HG02870 (cell line): ENCODE data around the gene SEC14L1.
"Not testable (repeated sequence)": the region's sequence is repeated elsewhere in the genome, so short reads cannot be mapped to it uniquely, and the experiment has no call there.

ENCODE experiments used
- ATAC-seq: cut with Tn5 transposase; IDR thresholded peaks from one replicate; pipeline ENCODE4 v1.9.1; 2021; ENCODE audit warnings: mild to moderate bottlenecking, moderate library complexity; ENCODE audit not compliant: unreplicated experiment

SEC14L1 gene

DNA sequence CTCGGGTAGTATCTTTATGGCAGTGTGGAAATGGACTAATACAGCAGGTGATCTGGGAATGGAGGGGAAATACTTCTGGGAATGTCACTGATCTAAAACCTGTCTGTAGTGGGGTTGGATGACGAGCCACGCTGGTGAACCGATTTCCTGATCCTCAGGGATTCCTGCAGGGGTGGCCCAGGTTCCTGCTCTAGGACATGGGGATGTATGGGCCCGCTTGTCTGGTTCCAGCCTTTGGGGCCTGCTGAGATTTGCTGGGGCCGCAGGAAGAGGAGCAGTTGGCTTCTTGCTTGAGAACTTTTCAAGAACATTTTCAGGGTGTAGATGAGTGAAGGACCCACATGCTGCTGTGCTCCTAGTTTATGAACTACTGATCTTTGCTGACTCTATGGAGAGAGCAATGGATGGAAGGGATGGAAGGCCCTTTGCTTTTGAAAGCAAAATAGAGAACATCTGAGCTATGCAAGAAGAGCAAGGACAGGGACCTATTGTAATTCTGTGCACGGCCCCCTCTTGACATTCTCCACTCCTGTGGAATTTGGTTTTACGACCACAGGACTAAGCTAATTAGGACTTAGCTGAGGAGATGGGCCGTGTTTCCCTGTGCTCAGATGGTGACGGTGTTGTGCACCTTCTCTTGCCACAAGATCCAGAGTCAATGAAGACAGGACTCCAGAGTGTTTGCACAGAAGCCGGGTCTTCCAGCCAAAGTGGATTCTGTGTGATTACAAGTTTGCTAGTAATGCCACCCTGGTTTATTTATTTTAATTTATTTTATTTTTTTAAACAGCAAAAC is 90.5 kb downstream of the SEC14L1 start:
- no peak for ATAC-seq

DNA sequence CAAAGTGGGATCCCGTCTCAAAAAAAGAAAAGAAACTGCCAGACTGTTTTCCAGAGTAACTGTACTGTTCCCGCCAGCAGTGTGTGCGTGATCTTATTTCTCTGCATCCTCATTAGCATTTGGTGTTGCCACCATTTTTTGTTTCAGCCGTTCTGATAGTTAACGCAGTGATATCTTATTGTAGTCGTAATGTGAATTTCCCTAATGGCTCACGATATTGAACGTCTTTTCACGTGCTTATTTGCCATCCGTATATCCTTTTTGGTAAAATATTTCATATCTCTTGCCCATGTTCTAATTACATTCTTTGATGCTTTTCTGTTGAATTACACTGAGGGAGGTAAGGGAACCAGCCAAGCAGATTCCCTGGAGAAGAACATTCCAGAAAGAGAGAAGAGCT is 92.4 kb downstream of the SEC14L1 start:
- ATAC-seq = no peak

DNA sequence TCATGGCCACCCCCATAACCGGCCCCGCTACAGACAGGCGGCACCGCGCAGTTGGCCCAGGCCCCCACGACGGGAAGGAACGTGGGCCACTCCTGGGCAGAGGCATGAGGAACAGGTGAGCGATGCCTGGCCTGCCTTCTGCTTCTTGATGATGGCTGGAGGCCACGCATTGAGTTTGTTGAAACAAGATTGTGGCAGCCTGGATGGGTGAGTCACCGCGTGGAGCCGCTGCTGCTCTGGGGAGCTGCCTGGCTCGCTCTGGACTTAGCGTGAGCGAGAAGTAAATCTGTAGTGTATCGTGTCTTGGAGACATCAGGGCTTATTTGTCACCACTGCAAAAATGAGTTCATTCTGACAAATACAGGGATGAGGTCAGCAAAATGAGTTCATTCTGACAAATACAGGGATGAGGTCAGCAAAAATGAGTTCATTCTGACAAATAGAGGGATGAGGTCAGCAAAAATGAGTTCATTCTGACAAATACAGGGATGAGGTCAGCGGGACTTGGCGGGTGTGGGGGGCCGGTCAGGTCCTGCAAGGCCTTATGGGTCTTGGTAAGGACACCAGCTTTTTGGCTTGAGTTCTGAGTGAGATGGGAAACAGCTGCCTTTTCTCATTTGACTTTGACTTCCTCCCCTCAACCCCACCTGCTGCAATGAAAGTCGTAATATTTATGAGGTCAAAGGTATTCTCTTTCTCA is 93.0 kb downstream of the SEC14L1 start:
- ATAC-seq = no peak

DNA sequence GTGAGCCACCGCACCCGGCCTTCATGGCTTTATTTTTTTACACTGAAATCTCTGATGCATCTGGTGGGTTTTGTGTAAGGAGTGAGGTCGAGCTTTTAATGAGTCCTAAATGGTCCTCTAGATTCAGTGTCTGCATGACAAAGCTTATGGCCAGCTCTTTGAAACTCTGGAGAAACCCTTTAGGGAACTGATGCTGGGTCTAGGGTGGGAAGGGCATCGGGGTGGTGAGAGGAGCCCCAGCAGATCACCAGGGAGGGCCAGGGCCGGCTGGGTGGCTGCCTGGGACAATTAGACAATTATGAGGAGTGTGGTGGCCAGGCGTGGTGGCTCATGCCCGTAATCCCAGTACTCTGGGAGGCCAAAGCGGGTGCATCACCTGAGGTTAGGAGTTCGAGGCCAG is 93.9 kb downstream of the SEC14L1 start:
- ATAC-seq = no peak

DNA sequence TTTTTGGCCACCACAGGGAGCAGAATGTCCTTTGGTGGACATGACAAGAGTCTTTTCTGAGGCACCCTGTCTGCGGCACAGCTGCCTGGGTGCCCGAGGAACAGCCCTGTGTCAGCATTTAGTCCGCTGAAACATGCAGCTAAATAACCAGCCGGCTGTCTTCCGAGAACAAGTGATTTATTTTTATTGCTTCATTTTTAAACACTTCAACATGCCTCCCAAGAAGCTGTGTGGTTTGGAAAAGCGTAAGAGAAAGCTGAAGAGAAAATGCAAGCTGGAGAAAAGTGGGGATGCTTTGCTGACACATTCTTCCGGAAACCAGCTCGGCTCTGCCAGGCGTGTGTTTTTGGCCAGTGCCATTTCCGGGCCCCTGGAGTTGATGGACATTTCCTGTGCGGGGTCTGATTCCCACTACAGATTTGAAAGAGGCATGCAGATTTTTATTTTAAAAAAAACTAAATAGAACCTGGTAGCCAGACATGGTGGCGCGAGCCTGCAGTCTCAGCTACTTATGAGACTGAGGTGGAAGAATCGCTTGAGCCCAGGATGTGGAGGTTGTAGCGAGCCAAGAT is 94.7 kb downstream of the SEC14L1 start:
- ATAC-seq = no peak

DNA sequence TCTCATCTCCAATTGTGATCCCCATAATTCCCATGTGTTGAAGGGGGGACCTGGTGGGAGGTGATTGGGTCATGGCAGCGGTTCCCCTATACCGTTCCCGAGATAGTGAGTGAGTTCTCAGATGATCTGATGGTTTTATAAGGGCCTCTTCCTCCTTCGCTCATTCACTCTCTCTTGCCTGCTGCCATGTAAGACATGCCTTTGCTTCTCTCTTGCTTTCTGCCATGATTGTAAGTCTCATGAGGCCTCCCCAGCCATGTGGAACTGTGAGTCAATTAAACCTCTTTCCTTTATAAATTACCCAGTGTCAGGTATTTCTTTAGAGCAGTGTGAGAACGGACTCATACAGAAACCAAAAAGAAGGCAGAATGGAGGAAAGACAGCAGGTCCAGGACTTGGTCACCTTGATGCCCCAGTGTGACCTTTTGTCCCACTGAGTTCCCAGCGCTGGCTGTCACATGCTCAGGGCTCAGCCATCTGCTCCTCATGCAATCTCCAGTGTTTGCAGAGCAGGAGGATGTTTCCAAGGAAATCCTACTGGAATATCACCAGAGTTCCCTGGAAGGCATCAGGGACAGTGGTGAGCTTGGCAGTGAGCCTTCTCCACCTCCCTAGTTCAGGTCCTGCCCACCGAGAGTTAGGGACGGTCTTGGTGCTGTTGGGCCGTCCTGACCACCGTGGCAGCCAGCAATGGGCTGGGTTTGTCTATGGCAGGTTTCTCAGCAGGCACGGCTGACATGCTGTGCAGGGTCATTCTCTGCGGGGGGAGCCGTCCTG is 96.7 kb downstream of the SEC14L1 start:
- no peak for ATAC-seq

DNA sequence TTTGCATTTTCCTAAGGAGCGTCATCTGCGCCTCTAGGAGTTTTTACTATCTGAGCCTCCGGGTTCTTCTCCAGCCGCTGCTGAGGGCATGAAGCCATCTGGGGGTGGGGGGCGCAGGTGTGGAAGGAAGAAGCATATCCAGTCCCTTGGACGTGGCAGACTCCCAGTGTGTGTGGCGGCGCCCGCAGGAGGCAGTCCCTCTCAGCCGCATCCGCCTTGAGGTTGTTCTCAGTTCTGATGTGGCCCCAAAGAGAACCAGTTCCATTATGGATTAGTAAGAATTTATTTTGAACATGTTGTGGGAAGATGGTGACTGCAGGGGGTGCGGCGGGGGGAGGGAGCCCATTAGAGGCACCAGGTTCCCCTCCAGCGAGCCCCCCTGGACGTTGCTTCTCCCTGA is 100.2 kb downstream of the SEC14L1 start:
- ATAC-seq = no peak

DNA sequence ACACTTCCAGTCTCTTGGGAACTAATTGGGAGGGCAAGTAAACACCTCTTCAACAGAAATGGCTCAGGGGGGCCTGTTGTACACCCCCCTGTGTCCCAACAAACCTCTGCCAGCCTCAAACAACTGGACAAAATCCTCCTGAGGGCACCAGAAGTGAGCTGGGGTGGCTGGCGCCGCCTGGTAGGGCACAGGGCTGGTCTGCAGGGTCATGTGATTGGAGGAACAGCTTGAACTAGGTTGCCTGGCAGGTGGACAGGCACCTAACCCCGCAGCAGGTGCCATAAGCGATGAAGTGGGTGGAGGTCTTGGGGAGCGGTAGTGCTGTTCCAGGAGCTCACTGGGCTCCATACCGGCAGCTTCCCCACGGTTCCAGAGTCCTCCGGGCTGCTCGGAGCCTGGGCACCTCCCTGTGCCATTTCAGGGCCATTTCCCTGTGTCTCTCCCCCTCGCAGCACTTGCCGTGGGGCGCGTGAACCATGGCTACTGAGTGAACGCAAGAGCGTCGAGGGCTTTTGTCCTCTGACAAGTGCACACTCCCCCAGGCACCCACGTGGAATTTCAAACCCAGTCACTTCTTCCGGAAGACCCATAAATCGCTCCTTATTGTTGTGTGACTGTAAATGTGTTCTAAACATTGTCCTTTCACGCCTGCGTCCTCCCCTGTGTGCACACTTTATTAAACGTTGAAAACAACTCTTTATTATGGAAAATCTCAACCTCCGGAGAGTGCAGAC is 101.5 kb downstream of the SEC14L1 start:
- no peak for ATAC-seq

DNA sequence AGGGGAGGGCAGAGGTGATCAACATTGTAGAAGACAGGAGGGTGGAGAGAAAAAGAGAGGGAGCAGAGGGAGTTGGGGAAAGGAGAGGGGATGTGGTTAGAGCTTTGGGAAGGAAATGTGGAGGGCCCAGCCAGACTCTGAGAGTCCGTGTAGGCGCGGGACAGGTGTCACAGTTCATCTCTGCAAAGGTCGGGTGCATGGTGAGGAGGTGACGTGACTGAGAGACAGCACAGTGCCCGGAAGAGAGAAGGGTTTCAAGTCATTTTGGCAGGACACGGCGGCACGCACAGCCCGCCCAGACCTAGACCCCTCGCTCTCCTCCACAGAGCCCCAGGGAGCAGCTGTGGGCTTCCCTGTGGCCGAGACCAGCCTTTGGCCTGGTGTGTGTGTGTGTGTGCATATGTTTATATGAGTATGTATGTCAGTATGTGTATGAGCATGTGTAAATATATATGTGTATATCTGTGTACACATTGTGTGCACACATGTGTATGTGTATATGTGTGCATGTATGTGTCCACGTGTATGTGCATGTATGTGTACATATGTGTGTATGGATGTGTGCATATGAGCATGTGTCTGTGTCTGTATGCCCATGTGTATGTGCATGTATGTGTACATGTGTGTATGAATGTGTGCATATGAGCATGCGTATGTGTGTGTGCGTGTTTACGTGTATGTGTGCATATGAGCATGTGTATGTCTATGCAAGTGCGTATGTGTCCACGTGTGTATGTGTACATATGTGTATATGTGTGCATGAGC is 104.6 kb downstream of the SEC14L1 start:
- ATAC-seq = peak; percentile 57

DNA sequence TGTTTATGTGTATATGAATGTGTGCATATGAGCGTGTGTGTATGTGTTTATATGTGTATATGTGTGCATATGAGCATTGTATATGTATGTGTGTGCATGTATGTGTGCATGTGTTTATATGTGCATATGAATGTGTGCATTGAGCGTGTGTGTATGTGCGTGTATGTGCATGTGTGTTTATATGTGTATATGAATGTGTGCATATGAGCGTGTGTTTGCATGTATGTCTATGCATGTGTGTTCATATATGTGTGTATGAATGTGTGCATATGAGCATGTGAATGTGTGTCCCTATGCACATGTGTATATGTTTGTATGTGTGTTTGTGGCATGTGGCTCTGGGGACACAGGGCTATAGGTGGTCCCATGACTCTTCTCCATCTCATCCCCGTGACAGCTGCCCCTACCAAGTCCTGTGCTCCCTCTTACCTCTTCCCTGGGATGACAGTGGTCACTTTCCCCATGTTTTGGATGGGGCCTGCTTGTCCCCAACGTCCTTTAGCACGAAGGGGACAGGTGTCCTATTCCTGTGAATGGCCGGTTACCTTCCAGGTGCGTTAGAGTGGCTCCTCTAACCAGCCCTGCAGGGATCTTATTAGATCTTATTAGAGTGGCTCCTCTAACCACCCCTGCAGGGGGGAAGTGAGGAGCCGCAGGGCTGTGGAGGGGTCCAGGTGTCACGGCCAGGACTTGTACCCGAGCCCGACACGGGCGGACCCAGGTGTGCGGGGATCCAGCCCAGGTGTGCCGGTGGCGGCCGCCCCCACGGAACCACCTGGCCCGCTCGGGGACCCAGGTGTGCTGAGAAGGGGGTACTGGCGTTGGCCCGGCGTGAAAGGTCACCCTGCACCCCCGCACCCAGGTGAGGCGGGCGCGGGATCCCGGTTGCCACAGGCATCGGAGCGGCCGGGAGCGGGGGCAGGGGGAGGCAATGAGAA is 105.6 kb downstream of the SEC14L1 start:
- ATAC-seq = no peak

DNA sequence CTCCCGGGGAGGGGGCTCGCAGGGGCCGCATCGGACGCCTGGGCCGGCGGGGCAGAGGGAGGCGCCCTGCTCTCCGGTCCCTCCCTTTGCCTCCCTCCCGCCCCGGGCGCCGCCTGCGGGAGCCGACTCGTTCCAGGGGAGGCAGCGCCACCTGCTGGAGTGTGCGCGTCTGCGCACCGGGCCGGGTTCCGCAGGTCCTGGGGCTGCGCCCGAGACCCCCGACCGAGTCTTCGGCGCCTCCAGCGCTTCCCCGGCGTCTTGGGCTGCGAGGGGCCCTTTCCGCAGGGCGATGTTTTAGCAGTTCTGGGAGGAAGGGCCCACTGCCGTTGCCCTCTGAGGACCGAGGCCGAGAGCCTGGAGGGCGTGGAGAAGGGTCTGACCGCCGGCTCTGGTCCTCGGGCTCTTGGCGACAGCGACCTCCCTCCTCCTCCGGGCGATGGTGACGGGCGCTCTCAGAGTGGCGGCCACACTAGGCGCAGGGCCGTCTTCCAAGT is 106.3 kb downstream of the SEC14L1 start:
- ATAC-seq = no peak

DNA sequence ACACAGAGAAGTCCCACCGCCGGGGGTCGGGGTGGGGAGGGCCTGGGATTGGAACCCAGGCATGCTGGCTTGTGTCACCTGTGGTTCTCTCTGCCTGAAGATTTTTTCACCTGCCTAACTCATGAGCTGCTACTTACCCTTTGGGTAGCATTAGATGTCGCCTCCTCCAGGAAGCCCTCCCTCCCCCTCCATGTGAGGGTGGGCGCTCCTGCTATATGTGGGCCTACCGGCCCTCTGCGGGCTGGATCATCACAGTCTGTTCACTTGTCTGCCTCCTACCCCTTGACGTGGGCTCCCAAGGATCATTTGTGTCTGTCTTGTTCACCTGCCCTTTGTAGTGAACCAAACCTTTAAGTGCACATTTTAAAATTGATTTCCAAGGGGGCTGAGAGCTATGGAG is 106.8 kb downstream of the SEC14L1 start:
- ATAC-seq = no peak

DNA sequence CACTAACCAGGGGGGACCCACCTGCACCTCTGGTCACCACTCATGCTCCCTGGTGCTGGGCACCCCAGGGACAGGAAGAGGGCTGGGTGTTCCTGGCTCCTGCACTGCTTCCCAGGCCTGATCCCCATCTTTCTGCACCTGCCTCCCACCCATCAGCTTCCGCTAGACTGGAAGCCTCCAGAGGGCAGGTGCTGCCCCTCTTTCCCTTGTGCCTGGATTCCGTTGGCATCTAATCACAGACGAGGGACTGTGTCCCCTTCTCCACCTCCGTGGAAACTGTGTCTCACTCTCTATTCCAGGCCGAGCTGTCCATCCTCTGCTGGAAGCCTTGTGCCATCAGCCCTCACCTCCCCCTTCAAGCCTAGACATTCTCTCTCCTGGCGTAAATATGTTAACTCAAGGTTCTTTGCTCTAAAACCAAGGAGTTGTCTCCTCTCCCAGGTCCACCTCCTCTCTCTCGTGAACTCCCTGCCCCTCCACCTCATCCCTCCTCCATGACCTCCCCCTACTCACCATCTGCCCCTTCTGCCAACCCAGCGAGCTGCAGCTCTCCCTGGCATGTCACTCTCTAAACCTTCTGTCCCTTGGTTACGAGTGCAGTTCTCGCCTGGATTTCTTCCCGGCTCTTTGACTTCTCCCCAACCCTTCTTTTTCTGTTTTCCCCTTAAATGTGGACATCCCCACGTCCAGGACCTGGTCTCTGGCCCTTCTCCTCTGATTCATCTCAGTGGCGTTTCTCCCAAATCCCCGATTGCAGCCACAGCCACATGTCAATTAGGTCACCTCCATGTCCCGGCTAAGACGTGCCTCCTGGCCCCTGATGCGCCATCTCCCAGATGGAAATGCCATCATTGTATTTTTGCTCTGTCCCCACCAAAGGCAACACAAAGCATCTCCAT is 107.7 kb downstream of the SEC14L1 start:
- no peak for ATAC-seq

DNA sequence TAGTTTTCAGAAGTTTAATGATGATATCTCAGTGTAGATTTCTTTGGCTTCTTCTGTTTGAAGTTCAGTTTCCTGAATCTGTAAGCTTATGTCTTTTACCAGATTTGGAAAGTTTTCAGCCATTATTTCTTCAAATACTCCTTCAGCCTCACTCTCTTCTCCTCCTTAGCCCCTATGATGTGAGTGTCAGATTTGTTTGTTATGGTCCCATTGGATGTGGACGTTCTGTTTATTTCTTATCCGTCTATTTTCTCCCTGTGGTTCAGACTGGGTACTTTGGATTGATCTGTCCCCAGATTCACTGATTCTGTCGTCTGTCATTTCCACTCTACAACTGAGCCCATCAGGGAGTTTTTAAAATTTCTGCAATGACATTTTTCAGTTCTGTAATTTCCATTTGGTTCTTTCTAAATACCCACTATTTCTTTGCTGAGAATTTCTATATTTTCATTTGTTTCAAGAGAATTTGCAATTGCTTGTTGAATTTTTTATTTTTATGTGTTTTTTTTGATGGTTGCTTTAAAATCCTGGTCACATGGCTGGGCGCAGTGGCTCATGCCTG is 110.9 kb downstream of the SEC14L1 start:
- ATAC-seq = no peak

DNA sequence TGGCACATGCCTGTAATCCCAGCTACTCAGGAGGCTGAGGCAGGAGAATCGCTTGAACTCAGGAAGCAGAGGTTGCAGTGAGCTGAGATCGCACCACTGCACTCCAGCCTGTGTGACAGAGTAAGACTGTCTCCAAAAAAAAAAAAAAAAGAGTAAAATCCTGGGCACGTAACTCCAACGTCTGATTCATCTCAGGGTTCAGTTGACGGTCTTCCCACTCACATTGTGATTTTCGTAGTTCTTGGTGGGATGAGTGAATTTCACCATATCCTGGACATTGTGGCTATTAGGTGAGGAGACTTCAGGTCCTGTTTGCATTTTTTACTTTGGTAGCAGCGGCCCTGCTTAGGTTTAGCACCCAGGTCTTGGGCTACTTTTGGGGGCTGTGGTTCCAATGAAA is 111.5 kb downstream of the SEC14L1 start:
- not testable (repeated sequence) for ATAC-seq

DNA sequence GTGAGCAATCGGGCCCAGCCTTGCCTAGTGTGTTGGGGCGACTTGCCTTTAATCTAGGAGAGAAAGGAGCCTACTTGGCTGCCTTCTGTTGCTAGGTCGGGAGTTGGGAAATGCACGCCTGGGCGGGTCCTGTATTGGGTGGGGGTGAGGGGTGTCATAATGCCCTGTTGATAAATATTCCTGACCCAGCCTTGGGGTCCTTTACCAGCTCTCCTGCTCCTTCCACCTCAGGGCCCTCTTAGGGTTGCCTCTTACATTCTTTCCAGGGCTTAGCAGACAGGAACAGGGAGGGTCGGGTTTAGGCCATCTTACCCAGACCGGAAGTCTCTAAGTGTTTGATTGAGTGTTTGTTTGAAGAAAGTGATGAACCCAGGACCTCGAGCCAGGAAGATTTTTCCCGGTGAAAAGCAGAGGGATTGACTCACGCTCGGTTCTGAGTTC is 112.9 kb downstream of the SEC14L1 start:
- no peak for ATAC-seq
